Measurements from ENCODE around the gene SHB. TPM values are rescaled to one million over a fixed set of nuclear protein-coding genes. Genes with fewer than 3 reads are reported as not detected.

SHB gene
- total and polyA plus RNA-seq, 2 of the 13 experiments (the other 11 are each of a cell fraction or from before 2014, with no cell fraction given), result 19.4 to 20.7 TPM

- TF ChIP-seq MED13 (CRISPR knock-in tag; IDR thresholded peaks at IDR 0.05) (peak; percentile 77; the same call in 1 of the 2 replicates), ZNF549 (CRISPR knock-in tag; IDR thresholded peaks at IDR 0.05) (no peak), FOXA1 (IDR thresholded peaks at IDR 0.05) (no peak), FOXA1 (CRISPR knock-in tag; IDR thresholded peaks at IDR 0.05) (peak; percentile 83), FOXM1 (CRISPR knock-in tag; IDR thresholded peaks at IDR 0.05) (no peak), RFX3 (CRISPR knock-in tag; IDR thresholded peaks at IDR 0.05) (no peak), ZBTB21 (CRISPR knock-in tag; IDR thresholded peaks at IDR 0.05) (no peak), KAT8 (CRISPR knock-in tag; IDR thresholded peaks at IDR 0.05) (peak; percentile 51; the same call in 1 of the 2 replicates), TRIM24 (CRISPR knock-in tag; IDR thresholded peaks at IDR 0.05) (no peak), ZNF83 (CRISPR knock-in tag; IDR thresholded peaks at IDR 0.05; ENCODE audit: borderline replicate concordance) (0 out of 2 replicates have a peak, but pooled peaks have one; percentile 34), ZFP90 (CRISPR knock-in tag; IDR thresholded peaks at IDR 0.05; ENCODE audit: borderline replicate concordance) (no peak), ZNF569 (CRISPR knock-in tag; IDR thresholded peaks at IDR 0.05; ENCODE audit: borderline replicate concordance) (no peak), MYNN (CRISPR knock-in tag; IDR thresholded peaks at IDR 0.05; ENCODE audit: low read depth) (0 out of 2 replicates have a peak, but pooled peaks have one; percentile 29), POGZ (CRISPR knock-in tag; IDR thresholded peaks at IDR 0.05) (peak; percentile 63), HDAC1 (CRISPR knock-in tag; IDR thresholded peaks at IDR 0.05) (peak; percentile 91), ZNF382 (CRISPR knock-in tag; IDR thresholded peaks at IDR 0.05; ENCODE audit: borderline replicate concordance) (no peak), ARID5B (CRISPR knock-in tag; IDR thresholded peaks at IDR 0.05) (peak; percentile 91), EEA1 (CRISPR knock-in tag; IDR thresholded peaks at IDR 0.05; ENCODE audit: borderline replicate concordance) (no peak), NR3C1 (CRISPR knock-in tag; IDR thresholded peaks at IDR 0.05) (no peak), NFRKB (IDR thresholded peaks at IDR 0.05) (no peak), ZSCAN31 (CRISPR knock-in tag; IDR thresholded peaks at IDR 0.05; ENCODE audit: low read depth) (no peak), TFAP4 (IDR thresholded peaks at IDR 0.05; ENCODE audit: borderline replicate concordance, low read depth) (peak; percentile 67; the same call in 1 of the 2 replicates), JARID2 (CRISPR knock-in tag; IDR thresholded peaks at IDR 0.05; ENCODE audit: insufficient replicate concordance) (no peak), RFXANK (CRISPR knock-in tag; IDR thresholded peaks at IDR 0.05) (no peak)
- TF ChIP-seq, protein P1, sequence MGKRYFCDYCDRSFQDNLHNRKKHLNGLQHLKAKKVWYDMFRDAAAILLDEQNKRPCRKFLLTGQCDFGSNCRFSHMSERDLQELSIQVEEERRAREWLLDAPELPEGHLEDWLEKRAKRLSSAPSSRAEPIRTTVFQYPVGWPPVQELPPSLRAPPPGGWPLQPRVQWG (CRISPR knock-in tag; IDR thresholded peaks at IDR 0.05; ENCODE audit: borderline replicate concordance, low read depth), result no peak
- TF ChIP-seq, protein P2, sequence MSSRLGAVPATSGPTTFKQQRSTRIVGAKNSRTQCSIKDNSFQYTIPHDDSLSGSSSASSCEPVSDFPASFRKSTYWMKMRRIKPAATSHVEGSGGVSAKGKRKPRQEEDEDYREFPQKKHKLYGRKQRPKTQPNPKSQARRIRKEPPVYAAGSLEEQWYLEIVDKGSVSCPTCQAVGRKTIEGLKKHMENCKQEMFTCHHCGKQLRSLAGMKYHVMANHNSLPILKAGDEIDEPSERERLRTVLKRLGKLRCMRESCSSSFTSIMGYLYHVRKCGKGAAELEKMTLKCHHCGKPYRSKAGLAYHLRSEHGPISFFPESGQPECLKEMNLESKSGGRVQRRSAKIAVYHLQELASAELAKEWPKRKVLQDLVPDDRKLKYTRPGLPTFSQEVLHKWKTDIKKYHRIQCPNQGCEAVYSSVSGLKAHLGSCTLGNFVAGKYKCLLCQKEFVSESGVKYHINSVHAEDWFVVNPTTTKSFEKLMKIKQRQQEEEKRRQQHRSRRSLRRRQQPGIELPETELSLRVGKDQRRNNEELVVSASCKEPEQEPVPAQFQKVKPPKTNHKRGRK (CRISPR knock-in tag; IDR thresholded peaks at IDR 0.05), result no peak
Observed at GRCh38 chr9:38059233-38059936, 9.6 kb downstream of the SHB start (continued).

All from HepG2 (cell line).